ENCODE data around the gene IGSF3.
"Not testable (repeated sequence)": the region's sequence is repeated elsewhere in the genome, so short reads cannot be mapped to it uniquely, and the experiment has no call there.

IGSF3 gene

GRCh38 chr1:116666187-116667077, 1.1 kb downstream of the IGSF3 start:
- H3K4me3 ChIP-seq (ENCODE audit: low read depth, low read length): peak overlapping the region; percentile 57
- no peak for TF ChIP-seq CTCF (IDR thresholded peaks at IDR 0.05; ENCODE audit: insufficient read depth, low read depth, low read length, missing control alignments)
- DNase-seq (ENCODE audit: low read depth): no peak

GRCh38 chr1:116664978-116665371, 2.6 kb downstream of the IGSF3 start:
- no peak for TF ChIP-seq CTCF (IDR thresholded peaks at IDR 0.05; ENCODE audit: insufficient read depth, low read depth, low read length, missing control alignments)
- no peak for DNase-seq (ENCODE audit: low read depth)
- H3K4me3 ChIP-seq (ENCODE audit: low read depth, low read length): no peak overlapping the region

- H3K4me3 ChIP-seq (ENCODE audit: low read depth, low read length): no peak overlapping the region
- no peak for DNase-seq (ENCODE audit: low read depth)
- no peak for TF ChIP-seq CTCF (IDR thresholded peaks at IDR 0.05; ENCODE audit: insufficient read depth, low read depth, low read length, missing control alignments)
Measured at GRCh38 chr1:116664366-116664977, 3.1 kb downstream of the IGSF3 start.

- TF ChIP-seq CTCF (IDR thresholded peaks at IDR 0.05; ENCODE audit: insufficient read depth, low read depth, low read length, missing control alignments): no peak
- no peak for DNase-seq (ENCODE audit: low read depth)
- H3K4me3 ChIP-seq (ENCODE audit: low read depth, low read length): no peak overlapping the region
Measured at GRCh38 chr1:116663821-116664220, 3.7 kb downstream of the IGSF3 start.

GRCh38 chr1:116661633-116662032, 5.9 kb downstream of the IGSF3 start:
- no peak for TF ChIP-seq CTCF (IDR thresholded peaks at IDR 0.05; ENCODE audit: insufficient read depth, low read depth, low read length, missing control alignments)
- no peak for DNase-seq (ENCODE audit: low read depth)

GRCh38 chr1:116658645-116659044, 8.9 kb downstream of the IGSF3 start:
- H3K4me3 ChIP-seq (ENCODE audit: low read depth, low read length); DNase-seq (ENCODE audit: low read depth): not testable (repeated sequence)

More at GRCh38 chr1:116661633-116662032, 5.9 kb downstream of the IGSF3 start:
- no peak overlapping the region for H3K4me3 ChIP-seq (ENCODE audit: low read depth, low read length)

- H3K4me3 ChIP-seq (ENCODE audit: low read depth, low read length); DNase-seq (ENCODE audit: low read depth): not testable (repeated sequence)
Measured at GRCh38 chr1:116657836-116658235, 9.7 kb downstream of the IGSF3 start.

GRCh38 chr1:116654351-116654750, 13.2 kb downstream of the IGSF3 start:
- no peak for TF ChIP-seq CTCF (IDR thresholded peaks at IDR 0.05; ENCODE audit: insufficient read depth, low read depth, low read length, missing control alignments)
- no peak for DNase-seq (ENCODE audit: low read depth)
- no peak overlapping the region for H3K4me3 ChIP-seq (ENCODE audit: low read depth, low read length)

GRCh38 chr1:116652598-116652997, 14.9 kb downstream of the IGSF3 start:
- not testable (repeated sequence) for DNase-seq (ENCODE audit: low read depth); H3K4me3 ChIP-seq (ENCODE audit: low read depth, low read length)

- not testable (repeated sequence) for DNase-seq (ENCODE audit: low read depth); H3K4me3 ChIP-seq (ENCODE audit: low read depth, low read length)
Measured at GRCh38 chr1:116650781-116651180, 16.8 kb downstream of the IGSF3 start.

GRCh38 chr1:116649041-116649440, 18.5 kb downstream of the IGSF3 start:
- DNase-seq (ENCODE audit: low read depth); H3K4me3 ChIP-seq (ENCODE audit: low read depth, low read length): not testable (repeated sequence)

All from GM12865 (cell line).